Prostate gland (tissue), 2 donors: ENCODE data around the gene CRYL1.

Experiments
- POLR2A ChIP-seq: fragments of 450-650 bp; IDR thresholded peaks from one replicate; pipeline ENCODE4 v1.6.1; 2016; ENCODE audit warnings: antibody characterized with exemption, mild to moderate bottlenecking
- TF ChIP-seq, protein P1 (sequence below), 4 experiments: fragments of 200-600 bp in 2 of 4; fragments of 450-650 bp in 2 of 4; sonication (generic) in 2 of 4; IDR thresholded peaks; 1 replicate in 3 of 4; 2 replicates in 1 of 4; pipeline ENCODE4 v1.5.1; 2016 to 2019; ENCODE audit warnings: antibody characterized with exemption in 4 of 4, mild to moderate bottlenecking in 2 of 4, moderate library complexity in 2 of 4

DNA sequence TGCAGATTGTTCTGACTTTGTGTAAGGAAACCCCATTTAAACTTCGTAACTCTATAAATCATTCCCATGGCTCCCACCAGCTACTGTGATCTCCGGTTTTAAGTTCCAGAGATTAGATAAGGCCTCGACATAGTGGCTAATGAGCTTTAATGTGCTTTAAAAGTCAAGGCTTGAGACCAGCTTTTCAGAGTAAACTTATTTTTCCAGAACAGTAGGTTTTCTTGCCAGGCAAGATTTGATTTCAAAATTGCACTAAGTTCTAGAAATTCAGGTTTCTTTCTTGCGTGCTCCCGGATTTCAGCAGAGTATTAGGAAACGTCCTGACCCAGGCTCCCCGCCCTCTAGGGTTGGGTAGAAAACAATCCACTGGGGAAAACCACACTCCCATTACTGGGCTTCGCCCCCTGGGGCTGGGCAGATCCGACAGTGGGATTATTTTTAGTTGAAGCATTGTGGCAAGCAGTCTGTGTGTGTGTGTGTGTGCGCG is 43.3 kb downstream of the CRYL1 start:
- TF ChIP-seq, protein P1, sequence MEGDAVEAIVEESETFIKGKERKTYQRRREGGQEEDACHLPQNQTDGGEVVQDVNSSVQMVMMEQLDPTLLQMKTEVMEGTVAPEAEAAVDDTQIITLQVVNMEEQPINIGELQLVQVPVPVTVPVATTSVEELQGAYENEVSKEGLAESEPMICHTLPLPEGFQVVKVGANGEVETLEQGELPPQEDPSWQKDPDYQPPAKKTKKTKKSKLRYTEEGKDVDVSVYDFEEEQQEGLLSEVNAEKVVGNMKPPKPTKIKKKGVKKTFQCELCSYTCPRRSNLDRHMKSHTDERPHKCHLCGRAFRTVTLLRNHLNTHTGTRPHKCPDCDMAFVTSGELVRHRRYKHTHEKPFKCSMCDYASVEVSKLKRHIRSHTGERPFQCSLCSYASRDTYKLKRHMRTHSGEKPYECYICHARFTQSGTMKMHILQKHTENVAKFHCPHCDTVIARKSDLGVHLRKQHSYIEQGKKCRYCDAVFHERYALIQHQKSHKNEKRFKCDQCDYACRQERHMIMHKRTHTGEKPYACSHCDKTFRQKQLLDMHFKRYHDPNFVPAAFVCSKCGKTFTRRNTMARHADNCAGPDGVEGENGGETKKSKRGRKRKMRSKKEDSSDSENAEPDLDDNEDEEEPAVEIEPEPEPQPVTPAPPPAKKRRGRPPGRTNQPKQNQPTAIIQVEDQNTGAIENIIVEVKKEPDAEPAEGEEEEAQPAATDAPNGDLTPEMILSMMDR (IDR thresholded peaks at IDR 0.05) = no peak
- TF ChIP-seq POLR2A = no peak
